ENCODE data around the gene SCD.
A peak's percentile ranks its signal among the peaks of the same experiment; 100 is the strongest.
"Not testable (repeated sequence)": the region's sequence is repeated elsewhere in the genome, so short reads cannot be mapped to it uniquely, and the experiment has no call there.

SCD gene

GRCh38 chr10:100346765-100347567 is at the start of gene SCD:
Gene SCD, plus strand, starts transcription at chr10:100347233. Its CDS starts 272 bp downstream, at chr10:100347505.
- DNase-seq (ENCODE audit: low read depth in 3 of 3, low spot score in 1 of 3) = peak in 2 of 3 donors; percentile 36 to 62

- DNase-seq (ENCODE audit: low read depth in 3 of 3, low spot score in 1 of 3) = no peak
Observed at GRCh38 chr10:100297242-100297641, 49.8 kb upstream of the SCD start.

- DNase-seq (ENCODE audit: low read depth in 3 of 3, low spot score in 1 of 3) = not testable (repeated sequence)
Observed at GRCh38 chr10:100301123-100301522, 45.9 kb upstream of the SCD start.

- DNase-seq (ENCODE audit: low read depth in 3 of 3, low spot score in 1 of 3) = no peak
Observed at GRCh38 chr10:100303724-100304319, 43.2 kb upstream of the SCD start.

- DNase-seq (ENCODE audit: low read depth in 3 of 3, low spot score in 1 of 3) = no peak
Observed at GRCh38 chr10:100304414-100304813, 42.6 kb upstream of the SCD start.

- DNase-seq (ENCODE audit: low read depth in 3 of 3, low spot score in 1 of 3) = no peak
Observed at GRCh38 chr10:100306861-100307260, 40.2 kb upstream of the SCD start.

GRCh38 chr10:100307684-100308083 is 39.3 kb upstream of the SCD start:
- no peak for DNase-seq (ENCODE audit: low read depth in 3 of 3, low spot score in 1 of 3)

GRCh38 chr10:100311298-100311697 is 35.7 kb upstream of the SCD start:
- no peak for DNase-seq (ENCODE audit: low read depth in 3 of 3, low spot score in 1 of 3)

GRCh38 chr10:100315615-100316014 is 31.4 kb upstream of the SCD start:
- DNase-seq (ENCODE audit: low read depth in 3 of 3, low spot score in 1 of 3) = no peak

- DNase-seq (ENCODE audit: low read depth in 3 of 3, low spot score in 1 of 3) = no peak
Observed at GRCh38 chr10:100318207-100318606, 28.8 kb upstream of the SCD start.

- no peak for DNase-seq (ENCODE audit: low read depth in 3 of 3, low spot score in 1 of 3)
Observed at GRCh38 chr10:100319707-100320402, 27.2 kb upstream of the SCD start.

GRCh38 chr10:100325158-100325557 is 21.9 kb upstream of the SCD start:
- DNase-seq (ENCODE audit: low read depth in 3 of 3, low spot score in 1 of 3) = no peak

GRCh38 chr10:100327007-100327717 is 19.9 kb upstream of the SCD start:
- no peak for DNase-seq (ENCODE audit: low read depth in 3 of 3, low spot score in 1 of 3)

GRCh38 chr10:100327718-100328009 is 19.4 kb upstream of the SCD start:
- DNase-seq (ENCODE audit: low read depth in 3 of 3, low spot score in 1 of 3) = no peak

- no peak for DNase-seq (ENCODE audit: low read depth in 3 of 3, low spot score in 1 of 3)
Observed at GRCh38 chr10:100328198-100328597, 18.8 kb upstream of the SCD start.

GRCh38 chr10:100330079-100330478 is 17.0 kb upstream of the SCD start, which contains the start of gene PKD2L1:
Gene PKD2L1, minus strand, starts transcription at chr10:100330228. Its CDS starts 125 bp downstream, at chr10:100330103.
- no peak for DNase-seq (ENCODE audit: low read depth in 3 of 3, low spot score in 1 of 3)

- DNase-seq (ENCODE audit: low read depth in 3 of 3, low spot score in 1 of 3) = no peak
Observed at GRCh38 chr10:100333106-100333505, 13.9 kb upstream of the SCD start.

- no peak for DNase-seq (ENCODE audit: low read depth in 3 of 3, low spot score in 1 of 3)
Observed at GRCh38 chr10:100333661-100334440, 13.2 kb upstream of the SCD start.

- DNase-seq (ENCODE audit: low read depth in 3 of 3, low spot score in 1 of 3) = no peak
Observed at GRCh38 chr10:100334762-100335161, 12.3 kb upstream of the SCD start.

GRCh38 chr10:100338434-100339036 is 8.5 kb upstream of the SCD start:
- peak; percentile 46 to 77 (median 55) for DNase-seq (ENCODE audit: low read depth in 3 of 3, low spot score in 1 of 3)

All from stimulated activated CD4-positive, alpha-beta T cell treated with anti-CD3 and anti-CD28 coated beads, TNF-alpha, amount 100 ng/mL, for 1 hour (primary cell).